Nephron (organoid): ENCODE data around the gene FCRL5.

Experiments used
- H3K27ac Mint-ChIP-seq, 3 experiments: 2 replicates each; pipeline ENCODE4 v1.8.0; 2020; ENCODE audit warnings: mixed read lengths in 3 of 3, mild to moderate bottlenecking in 2 of 3, moderate library complexity in 1 of 3
- H3K27me3 Mint-ChIP-seq: 2 replicates; pipeline ENCODE4 v1.8.0; 2021; ENCODE audit warnings: low read depth, mild to moderate bottlenecking, moderate library complexity, mixed read lengths
- H3K36me3 Mint-ChIP-seq: 2 replicates; pipeline ENCODE4 v1.8.0; 2020; ENCODE audit warnings: low read depth, mixed read lengths
- H3K4me1 Mint-ChIP-seq: 2 replicates; pipeline ENCODE4 v1.8.0; 2020; ENCODE audit warnings: mixed read lengths
- H3K4me3 Mint-ChIP-seq, 3 experiments: 2 replicates each; pipeline ENCODE4 v1.8.0; 2020; ENCODE audit warnings: mild to moderate bottlenecking in 3 of 3, mixed read lengths in 3 of 3, moderate library complexity in 2 of 3
- H3K9me3 Mint-ChIP-seq: 2 replicates; pipeline ENCODE4 v1.8.0; 2020; ENCODE audit warnings: mixed read lengths
- CTCF ChIP-seq, 3 experiments: fragments of 200-600 bp; sonication (generic); IDR thresholded peaks; one replicate each; pipeline ENCODE4 v1.5.0; 2021; ENCODE audit warnings: antibody characterized with exemption in 3 of 3; ENCODE audit not compliant: unreplicated experiment in 3 of 3

Gene FCRL5

GRCh38 chr1:157512036-157512969 lies 40.0 kb downstream of the FCRL5 start:
- H3K27ac Mint-ChIP-seq, result no peak overlapping the region
- no peaks in the 10 kb centered on the region for H3K36me3 Mint-ChIP-seq
- peaks cover 4% of the 10 kb centered on the region for H3K27me3 Mint-ChIP-seq
- H3K4me3 Mint-ChIP-seq, result no peak overlapping the region
- TF ChIP-seq CTCF (IDR thresholded peaks at IDR 0.05; ENCODE audit: unreplicated experiment in 3 of 3), result no peak
- peaks cover 16% of the 10 kb centered on the region for H3K4me1 Mint-ChIP-seq
- no peaks in the 10 kb centered on the region for H3K9me3 Mint-ChIP-seq

- Mint-ChIP-seq H3K36me3 (no peaks in the 10 kb centered on the region), H3K4me1 (peaks cover 16% of the 10 kb centered on the region), H3K27me3 (no peaks in the 10 kb centered on the region), H3K9me3 (no peaks in the 10 kb centered on the region), H3K27ac (no peak overlapping the region), H3K4me3 (no peak overlapping the region)
- no peak for TF ChIP-seq CTCF (IDR thresholded peaks at IDR 0.05; ENCODE audit: unreplicated experiment in 3 of 3)
Measured at GRCh38 chr1:157509546-157510232, 42.6 kb downstream of the FCRL5 start.

GRCh38 chr1:157505481-157506272 lies 46.6 kb downstream of the FCRL5 start:
- Mint-ChIP-seq H3K9me3 (no peaks in the 10 kb centered on the region), H3K36me3 (no peaks in the 10 kb centered on the region), H3K27me3 (peaks cover 3% of the 10 kb centered on the region), H3K27ac (no peak overlapping the region), H3K4me3 (no peak overlapping the region), H3K4me1 (no peaks in the 10 kb centered on the region)
- TF ChIP-seq CTCF (IDR thresholded peaks at IDR 0.05; ENCODE audit: unreplicated experiment in 3 of 3), result peak; percentile 75 to 78 (median 76)

GRCh38 chr1:157504646-157505045 lies 47.7 kb downstream of the FCRL5 start:
- TF ChIP-seq CTCF (IDR thresholded peaks at IDR 0.05; ENCODE audit: unreplicated experiment in 3 of 3), result no peak
- Mint-ChIP-seq H3K4me1 (no peaks in the 10 kb centered on the region), H3K36me3 (no peaks in the 10 kb centered on the region), H3K9me3 (no peaks in the 10 kb centered on the region), H3K4me3 (no peak overlapping the region), H3K27me3 (peaks cover 6% of the 10 kb centered on the region), H3K27ac (no peak overlapping the region)

- Mint-ChIP-seq H3K4me3 (no peak overlapping the region), H3K4me1 (no peaks in the 10 kb centered on the region), H3K36me3 (no peaks in the 10 kb centered on the region), H3K9me3 (no peaks in the 10 kb centered on the region), H3K27me3 (peaks cover 15% of the 10 kb centered on the region), H3K27ac (no peak overlapping the region)
- no peak for TF ChIP-seq CTCF (IDR thresholded peaks at IDR 0.05; ENCODE audit: unreplicated experiment in 3 of 3)
Measured at GRCh38 chr1:157499521-157499920, 52.8 kb downstream of the FCRL5 start.
